GM23338 (cell line): ENCODE data around the gene NGB. TPM values are rescaled to one million over a fixed set of nuclear protein-coding genes. Genes with fewer than 3 reads are reported as not detected.

Source experiments
- ATAC-seq: fragments of 200-7000 bp; cut with Tn5 transposase; 3 replicates; pipeline ENCODE4 v1.9.1; 2020
- DNase-seq: peaks from one replicate; pipeline ENCODE4 v3.0.0-alpha.2; 2015; ENCODE audit warnings: low spot score
- H2AFZ ChIP-seq: fragments of 200-600 bp; sonication (generic); 2 replicates; pipeline ENCODE4 v1.8.0; 2016; ENCODE audit warnings: antibody characterized with exemption, mild to moderate bottlenecking, moderate library complexity
- H3F3A ChIP-seq: fragments of 200-600 bp; sonication (generic); replicated peaks from 2 replicates; pipeline ENCODE4 v1.8.0; 2017; ENCODE audit warnings: antibody characterized with exemption, mixed run types, low read depth
- H3K27ac ChIP-seq: fragments of 200-600 bp; sonication (generic); 2 replicates; pipeline ENCODE4 v1.6.1; 2016; ENCODE audit warnings: low read depth
- H3K27me3 ChIP-seq: fragments of 200-600 bp; sonication (generic); 2 replicates; pipeline ENCODE4 v1.8.0; 2016; ENCODE audit warnings: mild to moderate bottlenecking, mixed run types, moderate library complexity; ENCODE audit not compliant: insufficient read depth
- H3K36me3 ChIP-seq: fragments of 200-600 bp; sonication (generic); 2 replicates; pipeline ENCODE4 v1.8.0; 2016; ENCODE audit warnings: mild to moderate bottlenecking; ENCODE audit not compliant: insufficient read depth
- H3K4me1 ChIP-seq: fragments of 200-600 bp; sonication (generic); 2 replicates; pipeline ENCODE4 v1.8.0; 2016; ENCODE audit warnings: mild to moderate bottlenecking, moderate library complexity; ENCODE audit not compliant: insufficient read depth
- H3K4me2 ChIP-seq: fragments of 200-600 bp; sonication (generic); 2 replicates; pipeline ENCODE4 v1.7.1; 2017; ENCODE audit warnings: mixed run types
- H3K4me3 ChIP-seq: fragments of 200-600 bp; sonication (generic); 2 replicates; pipeline ENCODE4 v1.6.1; 2016; ENCODE audit warnings: mixed run types
- H3K79me2 ChIP-seq: fragments of 200-600 bp; sonication (generic); replicated peaks from 2 replicates; pipeline ENCODE4 v1.8.0; 2017; ENCODE audit warnings: mild to moderate bottlenecking; ENCODE audit not compliant: insufficient read depth
- H3K9me2 ChIP-seq: fragments of 200-600 bp; sonication (generic); 2 replicates; pipeline ENCODE4 v1.8.0; 2017; ENCODE audit not compliant: insufficient read depth
- H4K20me1 ChIP-seq: fragments of 200-600 bp; sonication (generic); replicated peaks from 2 replicates; pipeline ENCODE4 v1.8.0; 2017; ENCODE audit warnings: mild to moderate bottlenecking; ENCODE audit not compliant: insufficient read depth
- H3K27ac Mint-ChIP-seq: 2 replicates; pipeline ENCODE4 v1.8.0; 2020; ENCODE audit warnings: inconsistent platforms, mild to moderate bottlenecking, moderate library complexity, mixed read lengths
- H3K27me3 Mint-ChIP-seq: 3 replicates; pipeline ENCODE4 v1.8.0; 2022; ENCODE audit warnings: low read depth, mild to moderate bottlenecking, moderate library complexity, mixed read lengths, inconsistent platforms; ENCODE audit not compliant: insufficient read depth, poor library complexity
- H3K36me3 Mint-ChIP-seq: 3 replicates; pipeline ENCODE4 v1.8.0; 2021; ENCODE audit warnings: low read depth, mild to moderate bottlenecking, inconsistent platforms, moderate library complexity, mixed read lengths
- H3K4me1 Mint-ChIP-seq: 3 replicates; pipeline ENCODE4 v1.8.0; 2020; ENCODE audit warnings: mild to moderate bottlenecking, inconsistent platforms, mixed read lengths
- H3K4me3 Mint-ChIP-seq: 3 replicates; pipeline ENCODE4 v1.8.0; 2021; ENCODE audit warnings: moderate library complexity, mild to moderate bottlenecking, inconsistent platforms, mixed read lengths
- H3K9me3 Mint-ChIP-seq: 3 replicates; pipeline ENCODE4 v1.8.0; 2020; ENCODE audit warnings: moderate library complexity, mild to moderate bottlenecking, inconsistent platforms, mixed read lengths
- CREB1 ChIP-seq: fragments of 250-450 bp; sonication (Bioruptor Pico); IDR thresholded peaks from 2 replicates; pipeline ENCODE4 v1.5.0; 2020; ENCODE audit warnings: low read depth, mild to moderate bottlenecking, moderate library complexity
- CTCF ChIP-seq, 2 experiments: fragments of 200-600 bp in 1 of 2; sonication (generic) in 1 of 2; conservative IDR thresholded peaks; 2 replicates each; pipeline versions ENCODE4 v1.5.1 to v1.6.1; 2016 to 2017; ENCODE audit warnings: antibody characterized with exemption in 2 of 2, low read depth in 2 of 2, mild to moderate bottlenecking in 2 of 2, moderate library complexity in 1 of 2
- ETS1 ChIP-seq: IDR thresholded peaks from 2 replicates; pipeline ENCODE4 v1.6.1; 2016; ENCODE audit warnings: antibody characterized with exemption
- EZH2 ChIP-seq: fragments of 200-600 bp; sonication (generic); IDR thresholded peaks from one replicate; pipeline ENCODE4 v1.8.0; 2017; ENCODE audit warnings: antibody characterized with exemption, mild to moderate bottlenecking, low read depth; ENCODE audit not compliant: unreplicated experiment
- EZH2phosphoT487 ChIP-seq: fragments of 200-600 bp; sonication (generic); IDR thresholded peaks from one replicate; pipeline ENCODE4 v1.8.1; 2018; ENCODE audit warnings: antibody characterized with exemption; ENCODE audit not compliant: unreplicated experiment
- JUNB ChIP-seq: IDR thresholded peaks from one replicate; pipeline ENCODE4 v1.6.1; 2016; ENCODE audit warnings: antibody characterized with exemption; ENCODE audit not compliant: unreplicated experiment
- NANOG ChIP-seq: IDR thresholded peaks from 2 replicates; pipeline ENCODE4 v1.6.1; 2016; ENCODE audit warnings: antibody characterized with exemption, borderline replicate concordance
- POLR2AphosphoS5 ChIP-seq: IDR thresholded peaks from 2 replicates; pipeline ENCODE4 v1.6.1; 2016; ENCODE audit warnings: antibody characterized with exemption, low read depth
- REST ChIP-seq: IDR thresholded peaks from one replicate; pipeline ENCODE4 v1.6.1; 2018; ENCODE audit warnings: antibody characterized with exemption; ENCODE audit not compliant: unreplicated experiment
- STAT1 ChIP-seq: IDR thresholded peaks from one replicate; pipeline ENCODE4 v1.6.1; 2016; ENCODE audit warnings: antibody characterized with exemption; ENCODE audit not compliant: unreplicated experiment
- ZNF114 ChIP-seq: fragments of 250-450 bp; sonication (Bioruptor Pico); IDR thresholded peaks from 2 replicates; pipeline ENCODE4 v1.5.0; 2020; ENCODE audit warnings: mild to moderate bottlenecking, moderate library complexity
- ZNF331 ChIP-seq: fragments of 250-450 bp; sonication (Bioruptor Pico); IDR thresholded peaks from 2 replicates; pipeline ENCODE4 v1.5.0; 2020; ENCODE audit warnings: low read depth, mild to moderate bottlenecking, moderate library complexity
- ZNF462 ChIP-seq: fragments of 250-450 bp; sonication (Bioruptor Pico); IDR thresholded peaks from 2 replicates; pipeline ENCODE4 v1.5.0; 2020; ENCODE audit warnings: mild to moderate bottlenecking, moderate library complexity
- polyA plus RNA-seq: library from polyadenylated mRNA; unstranded; fragments of >200 nt; fragmentation: Nextera tagmentation; extraction: Ambion mirVana; gene quantifications from 2 replicates; pipeline ENCODE4 v1.2.1, GENCODE V29; 2016
- total RNA-seq: library from RNA; depleted of rRNA; stranded (reverse); fragments of >200 nt; shearing (Covaris generic); gene quantifications from 2 replicates; pipeline ENCODE4 v1.2.3, GENCODE V29; 2014

NGB gene
- total and polyA plus RNA-seq, 2 experiments from 2014 or later, result 0.21 to 1.0 TPM

GRCh38 chr14:77309131-77309530 is 38.1 kb upstream of the NGB start:
- no peak overlapping the region for H3K27ac Mint-ChIP-seq
- peaks cover 19% of the 10 kb centered on the region for H3K4me1 Mint-ChIP-seq
- no peak overlapping the region for H3K27ac ChIP-seq

More at GRCh38 chr14:77309131-77309530, 38.1 kb upstream of the NGB start:
- Mint-ChIP-seq H3K9me3 (no peaks in the 10 kb centered on the region), H3K36me3 (no peaks in the 10 kb centered on the region; the same call in 2 of the 3 replicates), H3K4me3 (no peak overlapping the region), H3K27me3 (peaks cover 2% of the 10 kb centered on the region)
- H2AFZ ChIP-seq, result no peak overlapping the region
- no peak for TF ChIP-seq CTCF (conservative IDR thresholded peaks at IDR 0.05; ENCODE audit: low read depth in 2 of 2)
- no peak for TF ChIP-seq REST
- no peak for TF ChIP-seq NANOG
- no peak for TF ChIP-seq JUNB
- TF ChIP-seq ZNF331 (CRISPR knock-in tag), result no peak
- TF ChIP-seq EZH2phosphoT487, result no peak
- TF ChIP-seq EZH2, result no peak
- TF ChIP-seq ZNF114 (CRISPR knock-in tag), result no peak
- TF ChIP-seq STAT1, result no peak
- no peak for TF ChIP-seq CREB1 (CRISPR knock-in tag)
- TF ChIP-seq POLR2AphosphoS5, result no peak
- no peak for TF ChIP-seq ZNF462 (CRISPR knock-in tag)
- TF ChIP-seq ETS1, result no peak
- H3K9me2 ChIP-seq, result no peaks in the 10 kb centered on the region
- no peaks in the 10 kb centered on the region for H3K27me3 ChIP-seq
- H3K4me2 ChIP-seq, result no peak overlapping the region
- DNase-seq (no peak), ATAC-seq (no peak)
- H4K20me1 ChIP-seq, result no peaks in the 10 kb centered on the region
- H3K4me3 ChIP-seq, result no peak overlapping the region
- no peaks in the 10 kb centered on the region; the same call in 1 of the 2 replicates for H3K36me3 ChIP-seq
- H3K4me1 ChIP-seq, result peaks cover 16% of the 10 kb centered on the region
- H3F3A ChIP-seq, result 0 out of 2 replicates have a peak, but pooled peaks cover 4% of the 10 kb centered on the region
- peaks cover 23% of the 10 kb centered on the region for H3K79me2 ChIP-seq
